Transverse colon (tissue), 1 donor: ENCODE measurements around the gene GOLT1A.

Source experiments
- EP300 ChIP-seq: sonication (generic); formaldehyde crosslinking; IDR thresholded peaks from one replicate; pipeline ENCODE4 v1.6.1; 2017; ENCODE audit warnings: antibody characterized with exemption, low read depth
- POLR2A ChIP-seq: fragments of 450-650 bp; IDR thresholded peaks from one replicate; pipeline ENCODE4 v1.6.1; 2016; ENCODE audit warnings: antibody characterized with exemption, mild to moderate bottlenecking, moderate library complexity

GRCh38 chr1:204205486-204205885 lies 8.3 kb downstream of the GOLT1A start:
- TF ChIP-seq EP300 (no peak), POLR2A (no peak)
